Neutrophil (primary cell): Measurements from ENCODE around the gene FREY1.
"Not testable (repeated sequence)": the region's sequence is repeated elsewhere in the genome, so short reads cannot be mapped to it uniquely, and the experiment has no call there.

Experiments
- H3K27ac ChIP-seq: fragments of 200-600 bp; sonication (generic); 2 replicates; pipeline ENCODE4 v1.5.1; 2016; ENCODE audit warnings: mild to moderate bottlenecking, moderate library complexity
- H3K27me3 ChIP-seq: fragments of 200-600 bp; sonication (generic); 2 replicates; pipeline ENCODE4 v1.6.0; 2016; ENCODE audit warnings: mild to moderate bottlenecking
- H3K36me3 ChIP-seq: fragments of 200-600 bp; sonication (generic); 2 replicates; pipeline ENCODE4 v1.5.1; 2017
- H3K4me1 ChIP-seq, 2 experiments: fragments of 200-600 bp in 1 of 2; sonication (generic) in 1 of 2; 1 replicate in 1 of 2; 2 replicates in 1 of 2; pipeline versions ENCODE4 v1.5.1 to v1.6.1; 2013 to 2016; ENCODE audit warnings: low read depth in 1 of 2, low read length in 1 of 2, mild to moderate bottlenecking in 1 of 2, moderate library complexity in 1 of 2; ENCODE audit not compliant: control insufficient read depth in 1 of 2, insufficient read depth in 1 of 2
- H3K4me3 ChIP-seq, 2 experiments: fragments of 200-600 bp in 1 of 2; sonication (generic) in 1 of 2; 1 replicate in 1 of 2; 2 replicates in 1 of 2; pipeline ENCODE4 v1.5.1; 2013 to 2016; ENCODE audit warnings: low read depth in 1 of 2, low read length in 1 of 2, mild to moderate bottlenecking in 1 of 2, moderate library complexity in 1 of 2
- H3K9me3 ChIP-seq: fragments of 200-600 bp; sonication (generic); 2 replicates; pipeline ENCODE4 v1.5.1; 2016
- CTCF ChIP-seq: fragments of 200-600 bp; sonication (generic); IDR thresholded peaks from 2 replicates; pipeline ENCODE4 v1.5.1; 2016; ENCODE audit warnings: antibody characterized with exemption

The FREY1 gene

DNA sequence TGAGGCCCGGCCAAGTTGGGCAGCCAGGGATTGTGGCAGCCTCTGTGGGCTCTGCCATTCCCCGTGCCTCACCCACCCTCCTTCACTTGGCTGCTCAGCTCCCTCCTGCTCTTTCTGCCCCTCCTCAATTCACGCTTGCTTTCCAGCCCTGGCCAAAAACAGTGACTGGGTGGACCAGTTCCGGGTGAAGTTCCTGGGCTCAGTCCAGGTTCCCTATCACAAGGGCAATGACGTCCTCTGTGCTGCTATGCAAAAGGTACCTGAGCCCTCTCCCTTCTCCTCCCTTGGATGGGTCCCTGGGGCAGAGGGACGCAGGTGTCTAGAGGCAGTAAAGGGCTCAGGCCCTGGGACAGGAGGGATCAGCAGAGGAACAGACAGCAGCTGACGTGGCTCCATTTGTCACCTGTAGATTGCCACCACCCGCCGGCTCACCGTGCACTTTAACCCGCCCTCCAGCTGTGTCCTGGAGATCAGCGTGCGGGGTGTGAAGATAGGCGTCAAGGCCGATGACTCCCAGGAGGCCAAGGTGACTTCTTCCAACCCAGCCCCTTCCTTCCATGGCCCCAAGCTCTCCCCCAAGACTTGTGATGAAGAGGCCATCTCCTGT is 2.7 kb downstream of the FREY1 start:
- Histone ChIP-seq H3K4me3 (no peak overlapping the region), H3K9me3 (no peaks in the 10 kb centered on the region), H3K27me3 (peaks cover 62% of the 10 kb centered on the region), H3K36me3 (peaks cover 12% of the 10 kb centered on the region), H3K4me1 (peaks cover 0 to 5% of the 10 kb centered on the region in 2 experiments), H3K27ac (no peak overlapping the region)
- TF ChIP-seq CTCF = no peak

DNA sequence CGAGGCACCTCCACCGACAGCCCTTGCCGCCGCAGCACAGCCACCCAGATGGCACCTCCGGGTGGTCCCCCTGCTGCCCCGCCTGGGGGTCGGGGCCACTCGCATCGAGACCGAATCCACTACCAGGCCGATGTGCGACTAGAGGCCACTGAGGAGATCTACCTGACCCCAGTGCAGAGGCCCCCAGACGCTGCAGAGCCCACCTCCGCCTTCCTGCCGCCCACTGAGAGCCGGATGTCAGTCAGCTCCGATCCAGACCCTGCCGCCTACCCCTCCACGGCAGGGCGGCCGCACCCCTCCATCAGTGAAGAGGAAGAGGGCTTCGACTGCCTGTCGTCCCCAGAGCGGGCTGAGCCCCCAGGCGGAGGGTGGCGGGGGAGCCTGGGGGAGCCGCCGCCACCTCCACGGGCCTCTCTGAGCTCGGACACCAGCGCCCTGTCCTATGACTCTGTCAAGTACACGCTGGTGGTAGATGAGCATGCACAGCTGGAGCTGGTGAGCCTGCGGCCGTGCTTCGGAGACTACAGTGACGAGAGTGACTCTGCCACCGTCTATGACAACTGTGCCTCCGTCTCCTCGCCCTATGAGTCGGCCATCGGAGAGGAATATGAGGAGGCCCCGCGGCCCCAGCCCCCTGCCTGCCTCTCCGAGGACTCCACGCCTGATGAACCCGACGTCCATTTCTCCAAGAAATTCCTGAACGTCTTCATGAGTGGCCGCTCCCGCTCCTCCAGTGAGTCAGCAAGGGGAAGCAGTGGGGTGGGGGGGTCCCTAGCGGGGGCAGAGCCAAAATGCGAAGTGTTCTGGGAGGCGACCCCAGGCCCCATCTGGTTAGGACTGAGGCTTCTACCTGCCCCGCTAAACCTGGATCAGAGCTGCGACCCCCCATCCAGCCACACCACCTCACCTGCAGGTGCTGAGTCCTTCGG is 4.4 kb downstream of the FREY1 start:
- Histone ChIP-seq H3K27ac (no peak overlapping the region), H3K4me3 (no peak overlapping the region), H3K36me3 (no peaks in the 10 kb centered on the region), H3K9me3 (no peaks in the 10 kb centered on the region), H3K4me1 (peaks cover 0 to 8% of the 10 kb centered on the region in 2 experiments), H3K27me3 (peaks cover 79% of the 10 kb centered on the region)
- no peak for TF ChIP-seq CTCF

DNA sequence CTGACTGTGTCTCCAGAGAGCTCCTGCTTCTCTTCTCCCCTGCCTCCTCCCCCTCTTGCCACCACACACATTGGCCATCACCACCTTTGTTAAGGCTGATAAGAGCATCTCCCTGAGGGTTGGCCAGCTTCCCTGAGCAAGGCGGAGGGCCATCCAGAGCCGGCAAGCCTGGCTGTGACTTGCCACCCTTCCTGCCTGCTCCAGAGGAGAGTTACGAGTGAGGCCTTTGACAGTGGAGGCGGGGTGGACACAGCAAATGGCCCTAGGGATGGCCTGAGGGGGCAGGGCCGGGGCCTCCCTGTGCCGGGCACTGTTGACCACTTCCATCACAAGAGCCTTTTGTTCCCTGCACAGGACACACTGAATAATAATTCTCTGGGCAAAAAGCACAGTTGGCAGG is 5.4 kb downstream of the FREY1 start:
- Histone ChIP-seq H3K4me1 (peaks cover 0 to 8% of the 10 kb centered on the region in 2 experiments), H3K27me3 (peaks cover 82% of the 10 kb centered on the region), H3K36me3 (no peaks in the 10 kb centered on the region), H3K4me3 (no peak overlapping the region), H3K9me3 (no peaks in the 10 kb centered on the region), H3K27ac (no peak overlapping the region)
- TF ChIP-seq CTCF = no peak

GRCh38 chr11:45900916-45901617 is 6.0 kb downstream of the FREY1 start:
- no peak overlapping the region for H3K4me3 ChIP-seq
- H3K27ac ChIP-seq = no peak overlapping the region
- H3K9me3 ChIP-seq = no peaks in the 10 kb centered on the region
- H3K36me3 ChIP-seq = no peaks in the 10 kb centered on the region
- no peak for TF ChIP-seq CTCF
- peaks cover 82% of the 10 kb centered on the region for H3K27me3 ChIP-seq
- H3K4me1 ChIP-seq = peaks cover 0 to 8% of the 10 kb centered on the region in 2 experiments

DNA sequence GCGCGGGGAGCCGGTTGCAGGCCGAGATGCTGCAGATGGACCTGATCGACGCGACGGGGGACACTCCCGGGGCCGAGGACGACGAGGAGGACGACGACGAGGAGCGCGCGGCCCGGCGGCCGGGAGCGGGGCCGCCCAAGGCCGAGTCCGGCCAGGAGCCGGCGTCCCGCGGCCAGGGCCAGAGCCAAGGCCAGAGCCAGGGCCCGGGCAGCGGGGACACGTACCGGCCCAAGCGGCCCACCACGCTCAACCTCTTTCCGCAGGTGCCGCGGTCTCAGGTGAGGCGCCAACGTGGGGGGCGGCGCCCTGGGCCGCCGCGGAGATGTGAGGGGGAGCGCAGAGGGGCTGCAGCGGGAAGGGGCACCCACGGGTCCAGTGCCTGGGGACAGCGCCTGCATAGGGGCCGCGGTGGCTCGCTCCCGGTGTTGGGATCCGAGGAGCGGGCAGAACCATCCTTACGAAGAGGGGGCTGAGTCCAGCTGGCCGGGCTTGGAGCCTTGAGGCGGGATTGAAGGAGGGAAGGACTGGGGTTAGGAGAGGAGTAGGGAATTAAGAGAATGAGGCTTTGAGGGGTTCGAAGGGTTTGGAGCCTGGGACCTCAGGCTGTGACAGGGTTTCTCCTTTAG is 6.8 kb downstream of the FREY1 start:
- H3K4me1 ChIP-seq, H3K9me3 ChIP-seq, H3K4me3 ChIP-seq, H3K27ac ChIP-seq, H3K36me3 ChIP-seq: not testable (repeated sequence)
- H3K27me3 ChIP-seq = peaks cover 80% of the 10 kb centered on the region
